IPS-20b (cell line): ENCODE measurements around the gene TXNRD2.

Source experiments
- H3K27ac ChIP-seq: one replicate; pipeline ENCODE4 v1.5.1; 2013; ENCODE audit warnings: low read length
- H3K27me3 ChIP-seq: 2 replicates; pipeline ENCODE4 v1.6.1; 2013; ENCODE audit warnings: mild to moderate bottlenecking, low read length, inconsistent platforms; ENCODE audit not compliant: insufficient read depth
- H3K36me3 ChIP-seq: 2 replicates; pipeline ENCODE4 v1.6.1; 2013; ENCODE audit warnings: low read depth, mild to moderate bottlenecking, inconsistent platforms, low read length, moderate library complexity; ENCODE audit not compliant: insufficient read depth
- H3K4me1 ChIP-seq: 2 replicates; pipeline ENCODE4 v1.6.1; 2013; ENCODE audit warnings: mild to moderate bottlenecking, control low read depth, inconsistent platforms, low read length, moderate library complexity; ENCODE audit not compliant: insufficient read depth
- H3K4me3 ChIP-seq: 2 replicates; pipeline ENCODE4 v1.5.1; 2013; ENCODE audit warnings: mild to moderate bottlenecking, low read length, inconsistent platforms
- H3K9ac ChIP-seq: 2 replicates; pipeline ENCODE4 v1.6.1; 2013; ENCODE audit warnings: low read depth, mild to moderate bottlenecking, inconsistent platforms, low read length, moderate library complexity
- H3K9me3 ChIP-seq: 2 replicates; pipeline ENCODE4 v1.6.1; 2013; ENCODE audit warnings: mild to moderate bottlenecking, low read depth, low read length, inconsistent platforms; ENCODE audit not compliant: insufficient read depth

The TXNRD2 gene

GRCh38 chr22:19919701-19920363 lies 21.8 kb downstream of the TXNRD2 start:
- no peaks in the 10 kb centered on the region for H3K27me3 ChIP-seq
- no peaks in the 10 kb centered on the region for H3K4me1 ChIP-seq
- H3K36me3 ChIP-seq: 0 out of 2 replicates have a peak, but pooled peaks cover 8% of the 10 kb centered on the region
- no peak overlapping the region for H3K4me3 ChIP-seq
- no peak overlapping the region; the same call in 1 of the 2 replicates for H3K9ac ChIP-seq
- H3K27ac ChIP-seq: no peak overlapping the region
- no peaks in the 10 kb centered on the region for H3K9me3 ChIP-seq

- Histone ChIP-seq H3K4me1 (no peaks in the 10 kb centered on the region), H3K9ac (no peak overlapping the region), H3K9me3 (no peaks in the 10 kb centered on the region), H3K4me3 (no peak overlapping the region), H3K36me3 (peaks cover 21% of the 10 kb centered on the region), H3K27ac (no peak overlapping the region), H3K27me3 (no peaks in the 10 kb centered on the region)
Observed at GRCh38 chr22:19918332-19919106, 23.1 kb downstream of the TXNRD2 start.

- H3K9ac ChIP-seq: no peak overlapping the region
- no peaks in the 10 kb centered on the region for H3K4me1 ChIP-seq
- H3K4me3 ChIP-seq: no peak overlapping the region
- H3K27ac ChIP-seq: no peak overlapping the region
- H3K27me3 ChIP-seq: no peaks in the 10 kb centered on the region
- H3K9me3 ChIP-seq: no peaks in the 10 kb centered on the region
- H3K36me3 ChIP-seq: peaks cover 22% of the 10 kb centered on the region
Observed at GRCh38 chr22:19917389-19918138, 24.1 kb downstream of the TXNRD2 start.

- peaks cover 22% of the 10 kb centered on the region for H3K36me3 ChIP-seq
- no peaks in the 10 kb centered on the region for H3K9me3 ChIP-seq
- no peak overlapping the region for H3K4me3 ChIP-seq
- no peak overlapping the region for H3K9ac ChIP-seq
- H3K4me1 ChIP-seq: no peaks in the 10 kb centered on the region
- H3K27me3 ChIP-seq: no peaks in the 10 kb centered on the region
- H3K27ac ChIP-seq: no peak overlapping the region
Observed at GRCh38 chr22:19916941-19917340, 24.7 kb downstream of the TXNRD2 start.

GRCh38 chr22:19916006-19916405 lies 25.6 kb downstream of the TXNRD2 start:
- no peaks in the 10 kb centered on the region for H3K9me3 ChIP-seq
- no peaks in the 10 kb centered on the region for H3K4me1 ChIP-seq
- H3K4me3 ChIP-seq: no peak overlapping the region
- no peak overlapping the region for H3K9ac ChIP-seq
- no peaks in the 10 kb centered on the region for H3K27me3 ChIP-seq
- H3K36me3 ChIP-seq: peaks cover 22% of the 10 kb centered on the region
- H3K27ac ChIP-seq: no peak overlapping the region

GRCh38 chr22:19915287-19915954 lies 26.2 kb downstream of the TXNRD2 start:
- H3K9me3 ChIP-seq: no peaks in the 10 kb centered on the region
- H3K36me3 ChIP-seq: peaks cover 22% of the 10 kb centered on the region
- no peak overlapping the region for H3K9ac ChIP-seq
- no peak overlapping the region for H3K27ac ChIP-seq
- no peaks in the 10 kb centered on the region for H3K27me3 ChIP-seq
- H3K4me3 ChIP-seq: no peak overlapping the region
- H3K4me1 ChIP-seq: no peaks in the 10 kb centered on the region

- Histone ChIP-seq H3K4me1 (no peaks in the 10 kb centered on the region), H3K27ac (no peak overlapping the region), H3K4me3 (no peak overlapping the region), H3K27me3 (no peaks in the 10 kb centered on the region), H3K36me3 (peaks cover 22% of the 10 kb centered on the region), H3K9ac (no peak overlapping the region), H3K9me3 (no peaks in the 10 kb centered on the region)
Observed at GRCh38 chr22:19914201-19914943, 27.2 kb downstream of the TXNRD2 start.

GRCh38 chr22:19913337-19913936 lies 28.2 kb downstream of the TXNRD2 start:
- Histone ChIP-seq H3K9me3 (no peaks in the 10 kb centered on the region), H3K9ac (no peak overlapping the region), H3K27me3 (no peaks in the 10 kb centered on the region), H3K27ac (no peak overlapping the region), H3K4me1 (no peaks in the 10 kb centered on the region), H3K36me3 (peaks cover 22% of the 10 kb centered on the region), H3K4me3 (no peak overlapping the region)

- Histone ChIP-seq H3K9ac (no peak overlapping the region), H3K4me3 (no peak overlapping the region), H3K27me3 (no peaks in the 10 kb centered on the region), H3K9me3 (no peaks in the 10 kb centered on the region), H3K27ac (no peak overlapping the region), H3K4me1 (no peaks in the 10 kb centered on the region), H3K36me3 (peaks cover 22% of the 10 kb centered on the region)
Observed at GRCh38 chr22:19912271-19912999, 29.2 kb downstream of the TXNRD2 start.

- H3K4me1 ChIP-seq: no peaks in the 10 kb centered on the region
- no peak overlapping the region for H3K9ac ChIP-seq
- peaks cover 22% of the 10 kb centered on the region for H3K36me3 ChIP-seq
Observed at GRCh38 chr22:19911540-19912270, 29.9 kb downstream of the TXNRD2 start.

More at GRCh38 chr22:19911540-19912270, 29.9 kb downstream of the TXNRD2 start:
- Histone ChIP-seq H3K9me3 (no peaks in the 10 kb centered on the region), H3K4me3 (no peak overlapping the region), H3K27ac (no peak overlapping the region), H3K27me3 (no peaks in the 10 kb centered on the region)
